ENCODE data around the gene WBP2NL. TPM values are rescaled to one million over a fixed set of nuclear protein-coding genes. Genes with fewer than 3 reads are reported as not detected.

WBP2NL gene
- total and polyA plus RNA-seq, 4 experiments from 2014 or later = 0.49 to 5.4 (median 2.1) TPM

DNA sequence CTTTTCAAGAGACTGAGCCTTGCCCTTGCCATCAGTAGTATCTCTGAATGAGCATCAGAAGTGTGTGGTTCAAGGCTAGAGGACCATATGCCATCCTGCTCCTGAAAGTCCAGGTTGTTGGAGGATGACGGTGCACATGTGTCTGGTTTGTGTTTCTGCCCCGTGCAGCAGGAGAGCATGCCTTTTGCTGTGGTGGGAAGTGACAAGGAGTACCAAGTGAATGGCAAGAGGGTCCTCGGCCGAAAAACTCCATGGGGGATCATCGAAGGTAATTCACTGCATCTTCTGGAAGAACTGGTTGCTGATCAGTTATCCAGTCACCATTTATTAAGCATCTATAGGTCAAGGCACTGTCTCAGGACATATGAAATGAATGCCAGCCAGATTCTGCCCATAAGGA lies 6.1 kb upstream of the WBP2NL start:
- H3K27me3 ChIP-seq (ENCODE audit: insufficient read depth, low read length) = no peaks in the 10 kb centered on the region
- no peaks in the 10 kb centered on the region for H3K9me3 ChIP-seq (ENCODE audit: control insufficient read depth in 1 of 2, low read length in 2 of 2)
- CTCF ChIA-PET (ENCODE audit: partially characterized antibody) = no interaction called here
- DNase-seq = no peak
- Mint-ChIP-seq H3K9me3 (no peaks in the 10 kb centered on the region), H3K27me3 (no peaks in the 10 kb centered on the region), H3K4me3 (no peak overlapping the region), H3K27ac (no peak overlapping the region), H3K36me3 (no peaks in the 10 kb centered on the region), H3K4me1 (peaks cover 0 to 3% (median 2%) of the 10 kb centered on the region in 4 donors)
- intact Hi-C loops (cut with micrococcal nuclease) = no loop called here
- H3K27ac ChIP-seq (ENCODE audit: low read depth, low read length) = no peak overlapping the region
- no peaks in the 10 kb centered on the region for H3K36me3 ChIP-seq (ENCODE audit: insufficient read depth, low read length)
- no peaks in the 10 kb centered on the region for H3K4me1 ChIP-seq (ENCODE audit: insufficient read depth, low read length)
- H3K4me3 ChIP-seq (ENCODE audit: low read length in 2 of 2) = no peak overlapping the region
- POLR2A ChIA-PET (ENCODE audit: partially characterized antibody) = no interaction called here

- no peak overlapping the region for H3K4me3 ChIP-seq (ENCODE audit: low read length in 2 of 2)
- Mint-ChIP-seq H3K4me3 (no peak overlapping the region), H3K36me3 (peaks cover 2 to 3% of the 10 kb centered on the region in 2 donors), H3K27ac (peak overlapping the region in 1 of 7 donors; percentile 66), H3K27me3 (no peaks in the 10 kb centered on the region), H3K9me3 (peaks cover 0 to 2% (median 0%) of the 10 kb centered on the region in 8 donors), H3K4me1 (peaks cover 13 to 29% (median 18%) of the 10 kb centered on the region in 4 donors)
- H3K36me3 ChIP-seq (ENCODE audit: insufficient read depth, low read length) = no peaks in the 10 kb centered on the region
- POLR2A ChIA-PET (ENCODE audit: partially characterized antibody) = no interaction called here
- DNase-seq = no peak
- H3K4me1 ChIP-seq (ENCODE audit: insufficient read depth, low read length) = peaks cover 21% of the 10 kb centered on the region
- CTCF ChIA-PET (ENCODE audit: partially characterized antibody) = no interaction called here
- intact Hi-C loops (cut with micrococcal nuclease) = no loop called here
- no peaks in the 10 kb centered on the region for H3K9me3 ChIP-seq (ENCODE audit: control insufficient read depth in 1 of 2, low read length in 2 of 2)
- no peak overlapping the region for H3K27ac ChIP-seq (ENCODE audit: low read depth, low read length)
- no peaks in the 10 kb centered on the region for H3K27me3 ChIP-seq (ENCODE audit: insufficient read depth, low read length)
These were observed 3.4 kb upstream of the WBP2NL start for GRCh38 chr22:41995211-41995610.

DNA sequence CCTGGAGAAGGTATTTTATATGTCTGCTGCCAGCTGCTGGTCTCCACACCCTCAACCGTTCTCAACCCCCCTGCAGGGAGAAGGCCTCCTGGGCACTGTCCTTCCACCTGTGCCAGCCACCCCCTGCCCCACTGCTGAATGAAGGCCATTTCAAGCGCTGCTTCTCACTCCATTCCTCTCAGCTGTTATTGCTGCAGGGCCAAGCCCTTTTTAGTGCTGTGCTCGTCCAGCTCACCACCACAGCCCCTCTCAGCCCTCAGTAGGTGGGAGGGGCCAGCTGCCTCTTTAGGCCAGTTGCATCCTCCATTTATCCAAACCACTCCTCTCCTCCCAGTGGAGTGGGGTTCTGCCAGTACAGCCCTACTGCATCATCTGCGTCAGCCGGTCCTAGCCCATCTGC lies 1.8 kb upstream of the WBP2NL start:
- CTCF ChIA-PET (ENCODE audit: partially characterized antibody) = no interaction called here

GRCh38 chr22:42000466-42000865 lies 1.9 kb downstream of the WBP2NL start:
- Histone ChIP-seq H3K9me3 (ENCODE audit: control insufficient read depth in 1 of 2, low read length in 2 of 2) (no peaks in the 10 kb centered on the region), H3K4me3 (ENCODE audit: low read length in 2 of 2) (no peak overlapping the region), H3K27me3 (ENCODE audit: insufficient read depth, low read length) (no peaks in the 10 kb centered on the region), H3K36me3 (ENCODE audit: insufficient read depth, low read length) (no peaks in the 10 kb centered on the region), H3K4me1 (ENCODE audit: insufficient read depth, low read length) (peaks cover 21% of the 10 kb centered on the region), H3K27ac (ENCODE audit: low read depth, low read length) (no peak overlapping the region)
- Mint-ChIP-seq H3K4me1 (peaks cover 13 to 35% (median 19%) of the 10 kb centered on the region in 4 donors), H3K9me3 (peaks cover 0 to 31% (median 6%) of the 10 kb centered on the region in 8 donors), H3K4me3 (peak overlapping the region in 4 of 8 donors; percentile 55 to 84 (median 79)), H3K36me3 (peaks cover 8 to 13% of the 10 kb centered on the region in 2 donors), H3K27me3 (no peaks in the 10 kb centered on the region), H3K27ac (peak overlapping the region in 1 of 7 donors; percentile 14)
- DNase-seq = no peak
- ChIA-PET CTCF (ENCODE audit: partially characterized antibody) (no interaction called here), POLR2A (ENCODE audit: partially characterized antibody) (interaction anchor here (2.6 kb wide), 1 partner anchor 79 kb away, joined by 32 read pairs; the partner anchor contains the start of gene SMDT1)
- intact Hi-C loops (cut with micrococcal nuclease) = no loop called here

More for the DNA sequence above, 1.8 kb upstream of the WBP2NL start:
- Mint-ChIP-seq H3K27me3 (no peaks in the 10 kb centered on the region), H3K4me1 (peaks cover 13 to 35% (median 19%) of the 10 kb centered on the region in 4 donors), H3K36me3 (peaks cover 5 to 10% of the 10 kb centered on the region in 2 donors), H3K4me3 (peak overlapping the region in 1 of 8 donors; percentile 14), H3K9me3 (peaks cover 0 to 11% (median 2%) of the 10 kb centered on the region in 8 donors), H3K27ac (peak overlapping the region in 1 of 7 donors; percentile 11)
- POLR2A ChIA-PET (ENCODE audit: partially characterized antibody) = no interaction called here
- Histone ChIP-seq H3K36me3 (ENCODE audit: insufficient read depth, low read length) (no peaks in the 10 kb centered on the region), H3K4me3 (ENCODE audit: low read length in 2 of 2) (no peak overlapping the region), H3K4me1 (ENCODE audit: insufficient read depth, low read length) (peaks cover 21% of the 10 kb centered on the region), H3K27ac (ENCODE audit: low read depth, low read length) (no peak overlapping the region), H3K27me3 (ENCODE audit: insufficient read depth, low read length) (no peaks in the 10 kb centered on the region), H3K9me3 (ENCODE audit: control insufficient read depth in 1 of 2, low read length in 2 of 2) (no peaks in the 10 kb centered on the region)
- no peak for DNase-seq
- intact Hi-C loops (cut with micrococcal nuclease) = no loop called here

GRCh38 chr22:42001121-42001520 lies 2.5 kb downstream of the WBP2NL start:
- Mint-ChIP-seq H3K36me3 (peaks cover 8 to 16% of the 10 kb centered on the region in 2 donors), H3K4me1 (peaks cover 13 to 35% (median 19%) of the 10 kb centered on the region in 4 donors), H3K27ac (peak overlapping the region in 1 of 7 donors; percentile 32), H3K9me3 (peaks cover 0 to 35% (median 9%) of the 10 kb centered on the region in 8 donors), H3K27me3 (no peaks in the 10 kb centered on the region), H3K4me3 (peak overlapping the region in 1 of 8 donors; percentile 13)
- DNase-seq = no peak
- no peaks in the 10 kb centered on the region for H3K27me3 ChIP-seq (ENCODE audit: insufficient read depth, low read length)
- no peaks in the 10 kb centered on the region for H3K36me3 ChIP-seq (ENCODE audit: insufficient read depth, low read length)
- H3K27ac ChIP-seq (ENCODE audit: low read depth, low read length) = no peak overlapping the region
- peaks cover 21% of the 10 kb centered on the region for H3K4me1 ChIP-seq (ENCODE audit: insufficient read depth, low read length)
- intact Hi-C loops (cut with micrococcal nuclease) = no loop called here
- no peak overlapping the region for H3K4me3 ChIP-seq (ENCODE audit: low read length in 2 of 2)
- no peaks in the 10 kb centered on the region for H3K9me3 ChIP-seq (ENCODE audit: control insufficient read depth in 1 of 2, low read length in 2 of 2)
- ChIA-PET CTCF (ENCODE audit: partially characterized antibody) (no interaction called here), POLR2A (ENCODE audit: partially characterized antibody) (no interaction called here)

DNA sequence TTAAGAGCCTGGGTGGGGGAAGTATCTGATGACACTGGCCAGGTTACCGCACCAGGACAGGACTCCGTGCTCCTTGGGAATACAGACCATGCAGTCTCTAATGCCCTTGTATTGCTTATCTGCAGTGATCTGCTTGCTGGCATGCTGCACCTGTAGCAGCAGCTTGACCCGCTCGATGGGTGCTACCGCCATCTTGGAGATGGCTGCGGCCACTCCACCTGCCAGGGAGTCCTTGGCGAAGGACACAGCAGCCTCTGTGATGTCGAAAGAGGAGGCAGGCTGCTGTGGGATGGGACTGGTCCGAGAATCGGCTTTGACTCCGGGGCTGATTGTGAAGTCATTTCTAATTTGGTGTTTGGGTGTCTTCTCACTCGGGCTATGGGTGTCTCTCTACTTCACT lies 3.1 kb downstream of the WBP2NL start:
- intact Hi-C loops (cut with micrococcal nuclease) = no loop called here
- Histone ChIP-seq H3K27ac (ENCODE audit: low read depth, low read length) (no peak overlapping the region), H3K36me3 (ENCODE audit: insufficient read depth, low read length) (no peaks in the 10 kb centered on the region), H3K4me1 (ENCODE audit: insufficient read depth, low read length) (peaks cover 21% of the 10 kb centered on the region), H3K9me3 (ENCODE audit: control insufficient read depth in 1 of 2, low read length in 2 of 2) (no peaks in the 10 kb centered on the region), H3K27me3 (ENCODE audit: insufficient read depth, low read length) (no peaks in the 10 kb centered on the region), H3K4me3 (ENCODE audit: low read length in 2 of 2) (no peak overlapping the region)
- ChIA-PET CTCF (ENCODE audit: partially characterized antibody) (no interaction called here), POLR2A (ENCODE audit: partially characterized antibody) (no interaction called here)
- DNase-seq = no peak
- Mint-ChIP-seq H3K27ac (no peak overlapping the region), H3K27me3 (no peaks in the 10 kb centered on the region), H3K4me1 (peaks cover 13 to 35% (median 19%) of the 10 kb centered on the region in 4 donors), H3K9me3 (peaks cover 0 to 41% (median 12%) of the 10 kb centered on the region in 8 donors), H3K36me3 (peaks cover 8 to 16% of the 10 kb centered on the region in 2 donors), H3K4me3 (no peak overlapping the region)

- Mint-ChIP-seq H3K9me3 (peaks cover 0 to 56% (median 38%) of the 10 kb centered on the region in 8 donors), H3K27me3 (peaks cover 3 to 6% of the 10 kb centered on the region in 2 donors), H3K4me3 (no peak overlapping the region), H3K36me3 (peaks cover 1 to 3% of the 10 kb centered on the region in 2 donors), H3K4me1 (no peaks in the 10 kb centered on the region), H3K27ac (no peak overlapping the region)
- no peak for DNase-seq
- ChIA-PET POLR2A (ENCODE audit: partially characterized antibody) (no interaction called here), CTCF (ENCODE audit: partially characterized antibody) (no interaction called here)
- Histone ChIP-seq H3K9me3 (ENCODE audit: control insufficient read depth in 1 of 2, low read length in 2 of 2) (no peaks in the 10 kb centered on the region), H3K27me3 (ENCODE audit: insufficient read depth, low read length) (no peaks in the 10 kb centered on the region), H3K4me1 (ENCODE audit: insufficient read depth, low read length) (no peaks in the 10 kb centered on the region), H3K36me3 (ENCODE audit: insufficient read depth, low read length) (no peaks in the 10 kb centered on the region), H3K4me3 (ENCODE audit: low read length in 2 of 2) (no peak overlapping the region), H3K27ac (ENCODE audit: low read depth, low read length) (no peak overlapping the region)
- intact Hi-C loops (cut with micrococcal nuclease) = no loop called here
These were observed 9.3 kb downstream of the WBP2NL start for GRCh38 chr22:42007922-42008321.
